GM18526 (cell line): ENCODE results near the gene TBATA.

Experiments
- POLR2A ChIP-seq: IDR thresholded peaks from 3 replicates; pipeline ENCODE4 v1.6.1; 2011; ENCODE audit not compliant: insufficient read length; ENCODE audit errors: extremely low read depth

The TBATA gene

DNA sequence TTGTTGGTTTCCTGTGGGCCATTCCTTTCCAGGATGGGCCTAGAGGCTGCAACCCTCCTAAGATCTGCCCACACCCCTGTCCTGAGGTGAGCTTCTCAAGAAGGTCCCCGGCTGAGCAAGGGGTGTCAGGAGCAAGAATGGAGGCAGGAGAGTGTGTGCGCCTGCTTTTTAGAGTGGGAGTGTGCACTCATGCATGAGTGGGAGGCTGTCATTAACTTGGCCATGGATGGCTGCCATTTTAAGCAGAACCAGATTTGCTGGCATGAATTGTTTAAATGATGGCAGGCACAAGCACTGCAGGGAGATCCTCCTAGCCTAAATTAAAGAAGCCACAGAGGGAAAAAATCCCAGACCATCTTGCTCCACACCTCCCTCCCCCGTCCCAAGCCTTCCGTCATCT lies 27.6 kb upstream of the TBATA start:
- no peak for TF ChIP-seq POLR2A

DNA sequence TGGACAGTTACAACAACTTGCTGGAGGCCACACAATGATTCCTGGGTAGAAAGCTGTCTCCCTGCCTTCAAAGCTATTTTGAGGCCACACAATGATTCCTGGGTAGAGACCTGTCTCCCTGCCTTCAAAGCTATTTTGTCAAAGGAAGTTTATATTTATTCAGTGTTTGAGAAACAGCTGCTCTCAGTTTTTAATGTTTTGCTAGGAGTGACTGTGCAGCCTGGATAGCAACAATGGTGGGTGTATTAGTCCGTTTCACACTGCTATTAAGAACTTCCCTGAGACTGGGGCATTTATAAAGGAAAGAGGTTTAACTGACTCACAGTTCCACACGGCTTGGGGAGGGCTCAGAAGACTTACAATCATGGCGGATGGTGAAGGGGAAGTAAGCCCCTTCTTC lies 26.7 kb upstream of the TBATA start:
- TF ChIP-seq POLR2A, result no peak

DNA sequence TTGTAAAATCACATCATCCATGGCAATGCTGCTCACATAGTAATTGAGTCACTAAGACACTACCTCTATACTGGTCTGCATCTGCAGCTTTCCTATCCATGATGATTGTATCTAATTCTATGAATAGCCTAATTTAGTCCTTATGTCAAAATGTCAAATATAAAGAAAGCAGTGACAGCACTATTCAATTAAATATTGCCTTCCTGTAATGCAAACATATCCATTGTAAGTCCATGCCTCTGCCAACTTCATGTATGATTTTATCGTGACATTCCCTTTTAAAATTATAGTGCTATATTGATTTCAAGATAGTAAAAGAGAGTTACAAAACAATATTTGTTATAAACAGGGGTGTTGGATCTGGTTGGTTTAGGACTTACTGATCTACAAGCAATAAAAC lies 25.8 kb upstream of the TBATA start:
- no peak for TF ChIP-seq POLR2A

DNA sequence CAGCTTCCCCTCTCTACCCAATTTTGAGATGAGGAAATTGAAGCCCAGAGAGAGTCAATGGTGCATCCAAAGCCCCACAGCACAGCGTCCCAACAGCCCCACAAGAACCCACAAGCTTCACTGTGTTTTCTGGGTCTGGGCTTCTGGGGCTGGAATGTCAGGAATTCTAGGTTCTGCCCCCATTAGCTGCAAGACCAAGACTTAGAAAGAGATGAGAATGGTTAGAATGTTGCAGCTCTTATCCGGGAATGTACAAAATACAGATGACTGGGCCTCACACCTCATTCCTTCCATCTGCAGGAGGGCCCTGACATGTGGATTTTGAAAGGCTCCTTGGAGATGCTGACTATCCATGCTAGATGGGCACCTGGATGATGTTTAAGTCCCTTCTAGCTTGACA lies 24.5 kb upstream of the TBATA start:
- TF ChIP-seq POLR2A, result no peak

- no peak for TF ChIP-seq POLR2A
Measured at GRCh38 chr10:70809011-70809611, 23.9 kb upstream of the TBATA start.

DNA sequence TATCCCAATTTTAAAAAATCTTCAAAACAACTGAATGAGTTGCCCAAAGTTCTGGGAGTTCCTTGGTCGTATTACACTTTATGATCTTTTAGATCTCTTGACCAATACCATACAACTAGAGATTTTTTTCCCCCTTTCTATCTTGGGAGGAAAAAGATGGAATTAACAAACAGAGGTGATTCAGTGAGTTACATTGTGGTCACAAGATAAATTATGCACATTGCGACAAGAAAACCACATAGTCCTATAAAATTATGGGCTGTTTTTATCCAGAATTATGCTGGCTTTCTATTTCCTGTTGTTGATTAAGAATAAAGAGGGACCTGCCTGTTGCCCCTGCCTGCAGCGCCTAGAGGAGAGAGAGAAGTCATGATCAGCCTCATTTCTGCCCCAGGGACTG lies 22.4 kb upstream of the TBATA start:
- TF ChIP-seq POLR2A, result no peak

DNA sequence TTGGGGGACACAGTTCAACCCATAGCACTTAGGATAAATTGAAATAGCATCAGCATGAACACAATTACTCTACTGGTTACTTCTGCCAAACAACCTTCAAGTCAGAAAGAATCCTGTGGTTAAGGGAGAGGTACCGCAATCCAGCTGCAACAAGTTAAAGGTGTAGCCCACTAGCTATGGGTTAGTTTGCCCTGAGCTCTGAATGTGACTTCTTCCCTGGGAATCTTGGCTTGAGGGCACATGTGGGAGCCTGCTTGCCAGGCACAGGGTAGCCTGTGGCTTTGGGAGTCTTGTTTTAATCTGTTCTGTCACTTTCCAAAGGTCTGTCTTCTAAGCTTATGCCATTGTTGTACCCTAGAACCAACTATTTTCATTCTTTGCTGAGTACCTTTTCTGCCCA lies 21.7 kb upstream of the TBATA start:
- TF ChIP-seq POLR2A, result no peak

- no peak for TF ChIP-seq POLR2A
Measured at GRCh38 chr10:70805619-70806215, 20.5 kb upstream of the TBATA start.

GRCh38 chr10:70804421-70804808 lies 19.2 kb upstream of the TBATA start:
- no peak for TF ChIP-seq POLR2A

DNA sequence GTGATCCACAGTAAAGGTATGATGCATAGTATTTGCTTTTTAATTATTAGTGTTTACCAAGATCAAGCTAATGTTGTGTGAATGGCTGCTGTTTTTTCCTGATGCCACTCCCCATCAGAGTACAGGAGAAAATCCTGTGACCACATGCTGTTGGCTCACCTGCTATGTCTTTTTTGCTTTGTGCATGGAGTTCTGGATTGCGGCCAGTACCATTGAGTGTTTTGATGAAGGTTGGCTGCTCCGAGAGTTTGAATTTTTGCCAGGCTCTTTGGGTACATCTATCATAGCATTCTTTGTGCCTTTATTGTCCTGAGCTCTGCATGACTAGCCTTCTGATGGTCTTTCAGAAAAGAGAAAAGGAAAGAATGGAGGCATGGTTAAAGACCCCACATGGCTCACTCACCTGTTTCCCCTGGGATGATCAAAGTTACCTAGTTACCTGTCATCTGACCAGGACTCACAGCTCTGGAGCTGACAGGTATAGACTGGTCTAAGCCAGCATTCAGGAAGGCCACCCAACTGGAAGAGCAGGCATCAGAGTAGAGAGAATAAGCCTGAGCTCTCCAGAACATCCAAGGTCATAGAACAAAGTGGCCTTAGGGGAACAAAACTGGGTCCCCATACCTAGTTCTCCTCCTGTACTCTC lies 18.7 kb upstream of the TBATA start:
- no peak for TF ChIP-seq POLR2A

GRCh38 chr10:70801854-70802253 lies 16.7 kb upstream of the TBATA start:
- TF ChIP-seq POLR2A, result no peak

GRCh38 chr10:70799124-70799523 lies 13.9 kb upstream of the TBATA start:
- TF ChIP-seq POLR2A, result no peak

GRCh38 chr10:70797840-70798239 lies 12.7 kb upstream of the TBATA start:
- TF ChIP-seq POLR2A, result no peak

DNA sequence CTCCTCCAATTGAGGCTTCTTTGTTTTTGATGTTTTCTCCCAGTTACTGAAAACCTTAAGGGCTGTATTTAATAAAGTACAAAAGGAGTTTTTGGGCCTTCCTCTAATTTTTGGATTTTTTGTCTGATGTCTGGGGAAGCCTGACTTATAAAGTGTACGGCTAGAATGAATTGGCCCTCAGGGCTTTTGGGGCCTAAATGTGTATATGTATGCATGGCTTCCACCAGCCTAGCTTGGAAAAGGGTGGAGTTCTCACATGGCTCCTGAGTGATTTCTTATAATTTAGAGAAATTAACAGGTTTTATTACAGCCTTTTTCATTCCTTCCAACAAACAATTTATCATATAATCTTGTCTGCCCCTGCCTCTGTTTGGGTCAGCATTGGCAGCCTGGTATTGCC lies 10.4 kb upstream of the TBATA start:
- no peak for TF ChIP-seq POLR2A

- TF ChIP-seq POLR2A, result no peak
Measured at GRCh38 chr10:70791386-70792039, 6.3 kb upstream of the TBATA start.

- no peak for TF ChIP-seq POLR2A
Measured at GRCh38 chr10:70786799-70787415, 1.7 kb upstream of the TBATA start.
